SK-N-MC (cell line): ENCODE measurements around the gene S100A9.

ENCODE experiments used
- EZH2 ChIP-seq: fragments of 200-600 bp; sonication (generic); IDR thresholded peaks from one replicate; pipeline ENCODE4 v1.6.1; 2017; ENCODE audit warnings: antibody characterized with exemption
- FOXP2 ChIP-seq: optimal IDR thresholded peaks from 2 replicates; pipeline ENCODE3; 2011; ENCODE audit warnings: mild to moderate bottlenecking, moderate library complexity; ENCODE audit not compliant: insufficient read depth; ENCODE audit errors: extremely low read length, control extremely low read depth
- POLR2AphosphoS5 ChIP-seq: IDR thresholded peaks from 2 replicates; pipeline ENCODE4 v1.6.1; 2012; ENCODE audit warnings: mild to moderate bottlenecking, low read depth, low read length, borderline replicate concordance

DNA sequence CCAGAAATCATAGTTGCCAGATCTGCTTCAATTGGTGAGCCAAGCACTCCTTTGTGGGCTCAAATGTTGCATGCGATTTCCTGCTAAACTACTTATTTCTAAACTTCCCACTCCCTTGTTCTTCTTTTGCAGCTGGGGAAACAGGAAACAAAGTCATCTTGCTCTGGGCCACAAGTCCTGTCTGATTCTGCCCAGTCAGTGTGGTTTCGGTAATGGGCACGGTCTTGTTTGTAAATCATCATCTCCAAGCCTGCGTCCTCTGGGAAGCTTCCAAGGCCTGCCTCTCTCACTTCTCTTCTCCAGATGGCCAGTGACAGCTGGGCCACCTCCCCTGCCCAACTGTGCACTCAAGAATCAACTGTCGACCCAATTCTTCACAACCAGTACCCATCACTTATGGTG lies 28.8 kb downstream of the S100A9 start:
- no peak for TF ChIP-seq FOXP2
- no peak for TF ChIP-seq EZH2
- no peak for TF ChIP-seq POLR2AphosphoS5
